HEK293 (cell line): Measurements from ENCODE around the gene ZC3H15.
"Not testable (repeated sequence)": the region's sequence is repeated elsewhere in the genome, so short reads cannot be mapped to it uniquely, and the experiment has no call there.

ENCODE experiments used
- CTCF ChIA-PET: fragments of 350-600 bp; formaldehyde crosslinking; extraction: SDS; loops from one replicate; lab custom pipeline; 2021; ENCODE audit warnings: antibody characterized with exemption; lab: Yijun Ruan, JAX
- POLR2A ChIA-PET: fragments of 300-600 bp; formaldehyde crosslinking; extraction: SDS; loops from one replicate; lab custom pipeline; 2020; ENCODE audit warnings: antibody characterized with exemption, inconsistent platforms; lab: Yijun Ruan, JAX
- H3K27ac ChIP-seq: fragments of 200-500 bp; sonication (Bioruptor generic); 2 replicates; pipeline ENCODE4 v1.5.1; 2014; ENCODE audit warnings: low read depth, low read length, control low read depth, inconsistent platforms; ENCODE audit errors: extremely low read depth
- H3K36me3 ChIP-seq, 2 experiments: fragments of 200-500 bp in 1 of 2; sonication (Bioruptor generic) in 1 of 2; 1 replicate in 1 of 2; 2 replicates in 1 of 2; pipeline ENCODE4 v1.5.1; 2014 to 2017; ENCODE audit warnings: inconsistent platforms in 2 of 2, low read length in 2 of 2; ENCODE audit not compliant: control insufficient read depth in 2 of 2, insufficient read depth in 1 of 2
- H3K4me1 ChIP-seq: fragments of 200-500 bp; sonication (Bioruptor generic); 2 replicates; pipeline ENCODE4 v1.5.1; 2014; ENCODE audit warnings: mild to moderate bottlenecking, low read length, inconsistent platforms; ENCODE audit not compliant: control insufficient read depth, insufficient read depth
- H3K4me3 ChIP-seq: 2 replicates; pipeline ENCODE4 v1.5.1; 2011; ENCODE audit warnings: low read depth, mild to moderate bottlenecking, control low read depth, low read length, moderate library complexity
- H3K9me3 ChIP-seq: fragments of 200-500 bp; sonication (Bioruptor generic); 2 replicates; pipeline ENCODE4 v1.5.1; 2014; ENCODE audit warnings: low read depth, low read length, inconsistent platforms; ENCODE audit not compliant: control insufficient read depth, insufficient read depth
- BCL11A ChIP-seq: fragments of 450-650 bp; formaldehyde crosslinking; IDR thresholded peaks from 2 replicates; pipeline ENCODE4 v1.5.1; 2016; ENCODE audit warnings: low read depth, missing biosample characterization, missing genetic modification characterization
- HOXD13 ChIP-seq: sonication (generic); formaldehyde crosslinking; IDR thresholded peaks from 2 replicates; pipeline ENCODE4 v1.8.0; 2022; ENCODE audit warnings: missing genetic modification reagents, borderline replicate concordance
- KLF1 ChIP-seq: fragments of 450-650 bp; formaldehyde crosslinking; IDR thresholded peaks from 2 replicates; pipeline ENCODE4 v1.5.1; 2016; ENCODE audit warnings: missing biosample characterization, missing genetic modification characterization
- KLF16 ChIP-seq: fragments of 450-650 bp; formaldehyde crosslinking; IDR thresholded peaks from 2 replicates; pipeline ENCODE4 v1.5.1; 2017; ENCODE audit warnings: missing biosample characterization, missing genetic modification characterization
- ZFP3 ChIP-seq: fragments of 450-650 bp; formaldehyde crosslinking; IDR thresholded peaks from 2 replicates; pipeline ENCODE4 v1.5.1; 2016; ENCODE audit warnings: low read depth, missing biosample characterization, missing genetic modification characterization
- ZFP69B ChIP-seq: fragments of 450-650 bp; formaldehyde crosslinking; IDR thresholded peaks from 2 replicates; pipeline ENCODE4 v1.5.1; 2016; ENCODE audit warnings: missing biosample characterization, missing genetic modification characterization
- ZNF114 ChIP-seq: fragments of 450-650 bp; formaldehyde crosslinking; IDR thresholded peaks from 2 replicates; pipeline ENCODE4 v1.5.0; 2017; ENCODE audit warnings: missing biosample characterization, missing genetic modification characterization
- ZNF202 ChIP-seq: fragments of 450-650 bp; formaldehyde crosslinking; IDR thresholded peaks from 2 replicates; pipeline ENCODE4 v1.5.1; 2016; ENCODE audit warnings: missing biosample characterization, missing genetic modification characterization, borderline replicate concordance
- ZNF341 ChIP-seq: fragments of 450-650 bp; formaldehyde crosslinking; IDR thresholded peaks from 2 replicates; pipeline ENCODE4; 2016; ENCODE audit warnings: low read depth, missing biosample characterization, missing genetic modification characterization
- ZNF391 ChIP-seq: fragments of 450-650 bp; formaldehyde crosslinking; IDR thresholded peaks from 2 replicates; pipeline ENCODE4 v1.5.1; 2016; ENCODE audit warnings: low read depth, missing biosample characterization, missing genetic modification characterization, borderline replicate concordance
- ZNF394 ChIP-seq: fragments of 450-650 bp; formaldehyde crosslinking; IDR thresholded peaks from 2 replicates; pipeline ENCODE4 v1.5.1; 2016; ENCODE audit warnings: missing biosample characterization, missing genetic modification characterization, mild to moderate bottlenecking, moderate library complexity, borderline replicate concordance
- ZNF416 ChIP-seq: fragments of 450-650 bp; formaldehyde crosslinking; IDR thresholded peaks from 2 replicates; pipeline ENCODE4 v1.5.1; 2016; ENCODE audit warnings: missing biosample characterization, missing genetic modification characterization
- ZNF529 ChIP-seq: fragments of 450-650 bp; formaldehyde crosslinking; IDR thresholded peaks from 2 replicates; pipeline ENCODE4 v1.5.1; 2017; ENCODE audit warnings: missing genetic modification characterization, missing biosample characterization; ENCODE audit not compliant: insufficient replicate concordance
- ZNF544 ChIP-seq: fragments of 450-650 bp; formaldehyde crosslinking; IDR thresholded peaks from 2 replicates; pipeline ENCODE4 v1.5.0; 2017; ENCODE audit warnings: missing biosample characterization, missing genetic modification characterization
- ZNF624 ChIP-seq: fragments of 450-650 bp; formaldehyde crosslinking; IDR thresholded peaks from 2 replicates; pipeline ENCODE4 v1.5.1; 2017; ENCODE audit warnings: missing biosample characterization, missing genetic modification characterization
- ZNF670 ChIP-seq: fragments of 450-650 bp; formaldehyde crosslinking; IDR thresholded peaks from 2 replicates; pipeline ENCODE4 v1.5.1; 2016; ENCODE audit warnings: missing biosample characterization, missing genetic modification characterization, low read depth
- ZNF677 ChIP-seq: fragments of 450-650 bp; IDR thresholded peaks from 2 replicates; pipeline ENCODE4 v1.5.0; 2018; ENCODE audit warnings: missing biosample characterization, mild to moderate bottlenecking, missing genetic modification characterization, moderate library complexity
- ZSCAN23 ChIP-seq: fragments of 450-650 bp; formaldehyde crosslinking; IDR thresholded peaks from 2 replicates; pipeline ENCODE4 v1.5.1; 2016; ENCODE audit warnings: missing biosample characterization, missing genetic modification characterization
- TF ChIP-seq, protein P1 (sequence below): fragments of 450-650 bp; formaldehyde crosslinking; IDR thresholded peaks from 2 replicates; pipeline ENCODE4 v1.5.1; 2016; ENCODE audit warnings: missing biosample characterization, missing genetic modification characterization

The ZC3H15 gene

DNA sequence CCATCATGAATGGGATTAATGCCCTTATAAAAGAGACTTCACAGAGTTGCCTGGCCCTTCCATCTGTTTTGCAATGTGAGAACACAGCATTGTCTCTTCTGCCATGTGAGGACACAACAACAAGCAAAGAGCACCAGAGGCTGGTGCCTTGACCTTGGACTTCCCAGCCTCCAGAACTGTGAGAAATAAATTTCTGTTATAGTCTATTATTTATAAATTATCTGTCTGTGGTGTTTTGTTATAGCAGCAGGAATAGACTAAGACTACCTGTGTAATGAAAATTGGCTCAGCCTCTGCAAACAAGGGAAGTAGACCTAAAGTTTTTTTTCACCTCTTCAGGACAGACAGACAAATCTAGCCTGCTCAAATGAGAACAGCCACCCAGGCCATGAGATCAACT lies 19.3 kb upstream of the ZC3H15 start:
- Histone ChIP-seq H3K27ac (no peak overlapping the region), H3K4me3 (no peak overlapping the region), H3K36me3 (no peaks in the 10 kb centered on the region), H3K9me3 (no peaks in the 10 kb centered on the region), H3K4me1 (no peaks in the 10 kb centered on the region)
- POLR2A ChIA-PET: no interaction called here
- TF ChIP-seq, protein P1, sequence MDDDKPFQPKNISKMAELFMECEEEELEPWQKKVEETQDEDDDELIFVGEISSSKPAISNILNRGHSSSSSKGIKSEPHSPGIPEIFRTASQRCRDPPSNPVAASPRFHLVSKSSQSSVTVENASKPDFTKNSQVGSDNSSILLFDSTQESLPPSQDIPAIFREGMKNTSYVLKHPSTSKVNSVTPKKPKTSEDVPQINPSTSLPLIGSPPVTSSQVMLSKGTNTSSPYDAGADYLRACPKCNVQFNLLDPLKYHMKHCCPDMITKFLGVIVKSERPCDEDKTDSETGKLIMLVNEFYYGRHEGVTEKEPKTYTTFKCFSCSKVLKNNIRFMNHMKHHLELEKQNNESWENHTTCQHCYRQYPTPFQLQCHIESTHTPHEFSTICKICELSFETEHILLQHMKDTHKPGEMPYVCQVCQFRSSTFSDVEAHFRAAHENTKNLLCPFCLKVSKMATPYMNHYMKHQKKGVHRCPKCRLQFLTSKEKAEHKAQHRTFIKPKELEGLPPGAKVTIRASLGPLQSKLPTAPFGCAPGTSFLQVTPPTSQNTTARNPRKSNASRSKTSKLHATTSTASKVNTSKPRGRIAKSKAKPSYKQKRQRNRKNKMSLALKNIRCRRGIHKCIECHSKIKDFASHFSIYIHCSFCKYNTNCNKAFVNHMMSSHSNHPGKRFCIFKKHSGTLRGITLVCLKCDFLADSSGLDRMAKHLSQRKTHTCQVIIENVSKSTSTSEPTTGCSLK (tag by site-specific recombination): no peak
- TF ChIP-seq, all 188 proteins: peak for 0
- CTCF ChIA-PET: no interaction called here

GRCh38 chr2:186467421-186467820 lies 18.6 kb upstream of the ZC3H15 start:
- Histone ChIP-seq H3K27ac (no peak overlapping the region), H3K36me3 (no peaks in the 10 kb centered on the region), H3K9me3 (no peaks in the 10 kb centered on the region), H3K4me1 (no peaks in the 10 kb centered on the region), H3K4me3 (no peak overlapping the region)
- POLR2A ChIA-PET: no interaction called here
- TF ChIP-seq HOXD13 (CRISPR knock-in tag) (no peak), ZNF391 (tag by site-specific recombination) (no peak), ZNF394 (no peak), ZNF416 (no peak), BCL11A (no peak), ZFP69B (tag by site-specific recombination) (no peak), ZNF544 (tag by site-specific recombination) (no peak), ZFP3 (tag by site-specific recombination) (no peak), ZNF670 (tag by site-specific recombination) (no peak), ZNF341 (tag by site-specific recombination) (no peak), KLF1 (tag by site-specific recombination) (no peak), ZNF529 (tag by site-specific recombination) (no peak), KLF16 (tag by site-specific recombination) (no peak), ZNF202 (tag by site-specific recombination) (no peak), ZNF624 (tag by site-specific recombination) (no peak), ZNF677 (tag by site-specific recombination) (no peak), ZSCAN23 (tag by site-specific recombination) (no peak), ZNF114 (tag by site-specific recombination) (no peak)
- CTCF ChIA-PET: no interaction called here

GRCh38 chr2:186472722-186473493 lies 13.2 kb upstream of the ZC3H15 start:
- H3K36me3 ChIP-seq, CTCF ChIA-PET, H3K4me1 ChIP-seq, H3K9me3 ChIP-seq, H3K27ac ChIP-seq, POLR2A ChIA-PET, H3K4me3 ChIP-seq: not testable (repeated sequence)

- H3K4me1 ChIP-seq, H3K36me3 ChIP-seq, POLR2A ChIA-PET, CTCF ChIA-PET, H3K4me3 ChIP-seq, H3K27ac ChIP-seq, H3K9me3 ChIP-seq: not testable (repeated sequence)
These were observed 11.8 kb upstream of the ZC3H15 start for GRCh38 chr2:186474239-186474638.
